ENCODE results near the gene CER1.

DNA sequence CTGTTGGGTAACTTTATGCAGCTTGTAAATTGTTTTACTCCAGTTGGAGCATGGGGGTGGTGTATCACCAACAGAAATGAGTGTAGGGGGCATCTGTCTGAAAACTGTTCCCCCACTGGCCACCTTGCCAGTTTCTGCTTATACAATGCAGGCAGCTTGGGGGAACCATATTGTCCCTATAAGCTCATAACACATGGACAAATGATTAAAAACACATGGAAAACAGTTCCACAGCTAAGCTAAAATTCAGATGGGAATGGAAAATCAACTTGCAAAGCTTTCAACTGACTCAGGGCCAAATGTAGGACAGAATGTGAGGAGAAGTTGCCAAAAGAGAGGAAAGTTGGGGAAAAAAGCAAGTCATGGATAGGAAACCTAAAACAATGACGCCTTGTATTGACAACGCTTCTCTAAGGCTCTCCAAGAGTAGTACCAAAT lies 7.9 kb upstream of the CER1 start:
- TF ChIP-seq, protein P1, sequence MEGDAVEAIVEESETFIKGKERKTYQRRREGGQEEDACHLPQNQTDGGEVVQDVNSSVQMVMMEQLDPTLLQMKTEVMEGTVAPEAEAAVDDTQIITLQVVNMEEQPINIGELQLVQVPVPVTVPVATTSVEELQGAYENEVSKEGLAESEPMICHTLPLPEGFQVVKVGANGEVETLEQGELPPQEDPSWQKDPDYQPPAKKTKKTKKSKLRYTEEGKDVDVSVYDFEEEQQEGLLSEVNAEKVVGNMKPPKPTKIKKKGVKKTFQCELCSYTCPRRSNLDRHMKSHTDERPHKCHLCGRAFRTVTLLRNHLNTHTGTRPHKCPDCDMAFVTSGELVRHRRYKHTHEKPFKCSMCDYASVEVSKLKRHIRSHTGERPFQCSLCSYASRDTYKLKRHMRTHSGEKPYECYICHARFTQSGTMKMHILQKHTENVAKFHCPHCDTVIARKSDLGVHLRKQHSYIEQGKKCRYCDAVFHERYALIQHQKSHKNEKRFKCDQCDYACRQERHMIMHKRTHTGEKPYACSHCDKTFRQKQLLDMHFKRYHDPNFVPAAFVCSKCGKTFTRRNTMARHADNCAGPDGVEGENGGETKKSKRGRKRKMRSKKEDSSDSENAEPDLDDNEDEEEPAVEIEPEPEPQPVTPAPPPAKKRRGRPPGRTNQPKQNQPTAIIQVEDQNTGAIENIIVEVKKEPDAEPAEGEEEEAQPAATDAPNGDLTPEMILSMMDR (conservative IDR thresholded peaks at IDR 0.05): no peak
- no peak for TF ChIP-seq ZFX (IDR thresholded peaks at IDR 0.05)

Measured in C4-2B (cell line).